Measurements from ENCODE around the gene ERCC6. TPM values are rescaled to one million over a fixed set of nuclear protein-coding genes. Genes with fewer than 3 reads are reported as not detected.

The ERCC6 gene
- total RNA-seq, 2 donors from 2014 or later = 26.6 to 57.1 TPM

- no peak overlapping the region for H3K4me3 Mint-ChIP-seq
- no peak for ATAC-seq (replicated peaks)
- H3K27ac Mint-ChIP-seq = no peak overlapping the region
- peaks cover 31% of the 10 kb centered on the region for H3K4me1 Mint-ChIP-seq
- H3K36me3 Mint-ChIP-seq (ENCODE audit: low read depth) = peaks cover 77% of the 10 kb centered on the region
- H3K27me3 Mint-ChIP-seq = no peaks in the 10 kb centered on the region
- no peaks in the 10 kb centered on the region for H3K9me3 Mint-ChIP-seq
These were observed 6.5 kb downstream of the ERCC6 start for GRCh38 chr10:49532461-49532860.

- Mint-ChIP-seq H3K9me3 (no peaks in the 10 kb centered on the region), H3K27me3 (no peaks in the 10 kb centered on the region), H3K27ac (no peak overlapping the region), H3K4me3 (no peak overlapping the region), H3K4me1 (peaks cover 9% of the 10 kb centered on the region), H3K36me3 (ENCODE audit: low read depth) (peaks cover 92% of the 10 kb centered on the region)
- no peak for ATAC-seq (replicated peaks)
These were observed 9.9 kb downstream of the ERCC6 start for GRCh38 chr10:49528977-49529506.

GRCh38 chr10:49527850-49528249 is 11.1 kb downstream of the ERCC6 start:
- peaks cover 100% of the 10 kb centered on the region for H3K36me3 Mint-ChIP-seq (ENCODE audit: low read depth)
- no peak overlapping the region for H3K4me3 Mint-ChIP-seq
- H3K9me3 Mint-ChIP-seq = no peaks in the 10 kb centered on the region
- H3K27ac Mint-ChIP-seq = no peak overlapping the region
- ATAC-seq (replicated peaks) = no peak
- H3K4me1 Mint-ChIP-seq = peaks cover 9% of the 10 kb centered on the region
- H3K27me3 Mint-ChIP-seq = no peaks in the 10 kb centered on the region

- H3K36me3 Mint-ChIP-seq (ENCODE audit: low read depth) = peaks cover 98% of the 10 kb centered on the region
- H3K4me1 Mint-ChIP-seq = peaks cover 6% of the 10 kb centered on the region
- no peak overlapping the region for H3K27ac Mint-ChIP-seq
- H3K4me3 Mint-ChIP-seq = no peak overlapping the region
- no peak for ATAC-seq (replicated peaks)
- H3K27me3 Mint-ChIP-seq = no peaks in the 10 kb centered on the region
- H3K9me3 Mint-ChIP-seq = no peaks in the 10 kb centered on the region
These were observed 11.9 kb downstream of the ERCC6 start for GRCh38 chr10:49527061-49527460.

- Mint-ChIP-seq H3K4me3 (no peak overlapping the region), H3K27me3 (no peaks in the 10 kb centered on the region), H3K27ac (no peak overlapping the region), H3K9me3 (no peaks in the 10 kb centered on the region), H3K4me1 (peaks cover 2% of the 10 kb centered on the region), H3K36me3 (ENCODE audit: low read depth) (peaks cover 98% of the 10 kb centered on the region)
- ATAC-seq (replicated peaks) = no peak
These were observed 12.3 kb downstream of the ERCC6 start for GRCh38 chr10:49526619-49527018.

GRCh38 chr10:49524496-49524895 is 14.4 kb downstream of the ERCC6 start:
- H3K9me3 Mint-ChIP-seq = no peaks in the 10 kb centered on the region

GRCh38 chr10:49523301-49523700 is 15.6 kb downstream of the ERCC6 start:
- no peaks in the 10 kb centered on the region for H3K27me3 Mint-ChIP-seq
- no peak overlapping the region for H3K27ac Mint-ChIP-seq
- ATAC-seq (replicated peaks) = no peak
- no peak overlapping the region for H3K4me3 Mint-ChIP-seq
- H3K4me1 Mint-ChIP-seq = no peaks in the 10 kb centered on the region
- H3K9me3 Mint-ChIP-seq = no peaks in the 10 kb centered on the region
- H3K36me3 Mint-ChIP-seq (ENCODE audit: low read depth) = peaks cover 97% of the 10 kb centered on the region

More at GRCh38 chr10:49524496-49524895, 14.4 kb downstream of the ERCC6 start:
- Mint-ChIP-seq H3K27me3 (no peaks in the 10 kb centered on the region), H3K4me3 (no peak overlapping the region), H3K36me3 (ENCODE audit: low read depth) (peaks cover 98% of the 10 kb centered on the region), H3K4me1 (no peaks in the 10 kb centered on the region), H3K27ac (no peak overlapping the region)
- ATAC-seq (replicated peaks) = no peak

GRCh38 chr10:49521062-49521461 is 17.9 kb downstream of the ERCC6 start:
- Mint-ChIP-seq H3K36me3 (ENCODE audit: low read depth) (peaks cover 94% of the 10 kb centered on the region), H3K9me3 (no peaks in the 10 kb centered on the region)
- no peak for ATAC-seq (replicated peaks)

GRCh38 chr10:49520122-49520775 is 18.7 kb downstream of the ERCC6 start:
- Mint-ChIP-seq H3K36me3 (ENCODE audit: low read depth) (peaks cover 94% of the 10 kb centered on the region), H3K4me1 (no peaks in the 10 kb centered on the region), H3K4me3 (no peak overlapping the region), H3K27me3 (no peaks in the 10 kb centered on the region), H3K9me3 (no peaks in the 10 kb centered on the region), H3K27ac (no peak overlapping the region)
- no peak for ATAC-seq (replicated peaks)

More at GRCh38 chr10:49521062-49521461, 17.9 kb downstream of the ERCC6 start:
- H3K27me3 Mint-ChIP-seq = no peaks in the 10 kb centered on the region
- no peak overlapping the region for H3K4me3 Mint-ChIP-seq
- no peaks in the 10 kb centered on the region for H3K4me1 Mint-ChIP-seq
- no peak overlapping the region for H3K27ac Mint-ChIP-seq

GRCh38 chr10:49519717-49520116 is 19.2 kb downstream of the ERCC6 start:
- no peaks in the 10 kb centered on the region for H3K9me3 Mint-ChIP-seq
- H3K27me3 Mint-ChIP-seq = no peaks in the 10 kb centered on the region
- no peaks in the 10 kb centered on the region for H3K4me1 Mint-ChIP-seq
- no peak for ATAC-seq (replicated peaks)
- H3K27ac Mint-ChIP-seq = no peak overlapping the region
- no peak overlapping the region for H3K4me3 Mint-ChIP-seq
- H3K36me3 Mint-ChIP-seq (ENCODE audit: low read depth) = peaks cover 93% of the 10 kb centered on the region

- Mint-ChIP-seq H3K36me3 (ENCODE audit: low read depth) (peaks cover 93% of the 10 kb centered on the region), H3K4me3 (no peak overlapping the region), H3K27me3 (no peaks in the 10 kb centered on the region), H3K27ac (no peak overlapping the region), H3K9me3 (no peaks in the 10 kb centered on the region), H3K4me1 (no peaks in the 10 kb centered on the region)
- ATAC-seq (replicated peaks) = peak; percentile 50
These were observed 19.8 kb downstream of the ERCC6 start for GRCh38 chr10:49518982-49519578.

GRCh38 chr10:49518566-49518965 is 20.4 kb downstream of the ERCC6 start:
- H3K27ac Mint-ChIP-seq = no peak overlapping the region
- no peaks in the 10 kb centered on the region for H3K9me3 Mint-ChIP-seq
- H3K4me1 Mint-ChIP-seq = no peaks in the 10 kb centered on the region
- H3K36me3 Mint-ChIP-seq (ENCODE audit: low read depth) = peaks cover 89% of the 10 kb centered on the region
- ATAC-seq (replicated peaks) = no peak
- no peaks in the 10 kb centered on the region for H3K27me3 Mint-ChIP-seq
- no peak overlapping the region for H3K4me3 Mint-ChIP-seq

GRCh38 chr10:49516216-49516970 is 22.5 kb downstream of the ERCC6 start:
- no peak overlapping the region for H3K27ac Mint-ChIP-seq
- ATAC-seq (replicated peaks) = no peak
- peaks cover 69% of the 10 kb centered on the region for H3K36me3 Mint-ChIP-seq (ENCODE audit: low read depth)
- H3K9me3 Mint-ChIP-seq = no peaks in the 10 kb centered on the region
- no peak overlapping the region for H3K4me3 Mint-ChIP-seq
- H3K4me1 Mint-ChIP-seq = no peaks in the 10 kb centered on the region
- no peaks in the 10 kb centered on the region for H3K27me3 Mint-ChIP-seq

- ATAC-seq (replicated peaks) = peak; percentile 38
- H3K27ac Mint-ChIP-seq = no peak overlapping the region
These were observed 26.7 kb downstream of the ERCC6 start for GRCh38 chr10:49512121-49512809.

More at GRCh38 chr10:49512121-49512809, 26.7 kb downstream of the ERCC6 start:
- Mint-ChIP-seq H3K9me3 (no peaks in the 10 kb centered on the region), H3K36me3 (ENCODE audit: low read depth) (peaks cover 37% of the 10 kb centered on the region), H3K4me1 (peaks cover 14% of the 10 kb centered on the region), H3K27me3 (no peaks in the 10 kb centered on the region), H3K4me3 (no peak overlapping the region)

Measured in activated T-helper 17 cell treated with anti-CD3 and anti-CD28 coated beads, Interleukin-2, amount 50 U/mL, for 72 hours (primary cell).